PFSK-1 (cell line): ENCODE measurements around the gene PRSS48.

ENCODE experiments used
- POLR2AphosphoS5 ChIP-seq: IDR thresholded peaks from 2 replicates; pipeline ENCODE4 v1.6.1; 2012; ENCODE audit warnings: low read depth, mild to moderate bottlenecking, control low read depth, low read length, moderate library complexity
- TAF1 ChIP-seq: IDR thresholded peaks from 2 replicates; pipeline ENCODE4 v1.6.1; 2012; ENCODE audit warnings: low read length, control low read depth, borderline replicate concordance; ENCODE audit not compliant: insufficient read depth

GRCh38 chr4:151233600-151233999, 43.4 kb upstream of the PRSS48 start:
- TF ChIP-seq POLR2AphosphoS5 (no peak), TAF1 (no peak)
